Stimulated activated CD8-positive, alpha-beta memory T cell treated with anti-CD3 and anti-CD28 coated beads, Interleukin-12 subunit alpha, Interleukin-12 subunit beta, amount 100 ng/mL, for 24 hours (primary cell): ENCODE results near the gene RAB30.

Source experiments
- DNase-seq: peaks from one replicate; pipeline ENCODE4 v3.0.0-alpha.2; 2020; ENCODE audit errors: extremely low read depth

Gene RAB30

DNA sequence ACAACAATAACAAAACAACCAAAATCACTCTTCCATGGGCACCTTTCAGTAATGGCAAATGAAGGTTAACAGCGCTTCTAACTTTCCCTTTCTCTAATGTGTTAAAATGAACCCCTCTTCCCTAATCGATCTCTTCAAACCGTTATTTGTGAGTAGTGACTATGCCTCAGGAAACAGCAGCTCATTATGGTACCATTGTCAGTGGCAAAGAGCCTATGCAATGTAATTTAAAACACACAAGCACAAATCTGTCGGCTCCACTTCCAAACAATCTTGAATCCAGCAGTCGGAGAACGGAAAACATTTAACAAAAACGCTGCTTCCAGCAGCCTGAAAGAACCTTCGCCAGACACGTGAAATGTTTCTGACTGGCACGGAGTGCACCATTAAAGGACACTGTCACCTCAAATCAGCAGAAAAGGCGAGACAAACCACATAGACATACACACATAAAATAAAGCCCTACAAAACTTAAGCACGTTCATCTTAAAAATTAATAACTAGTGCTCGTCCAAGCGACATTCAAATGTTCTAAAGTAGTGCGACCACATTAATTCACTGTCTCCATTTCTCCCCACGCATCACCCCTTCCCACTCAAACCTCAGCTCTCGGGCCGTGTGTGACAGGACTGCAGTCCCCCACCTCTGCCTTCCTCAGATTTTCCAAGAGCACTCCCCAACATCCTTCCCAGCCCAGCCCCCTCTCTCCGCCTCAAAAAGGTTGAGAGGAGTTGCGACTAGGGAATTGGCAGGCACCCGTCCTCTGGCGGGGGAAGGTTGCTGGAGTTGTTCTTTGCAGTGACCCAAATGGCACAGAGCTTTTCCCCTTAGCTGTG is 748 bp downstream of the RAB30 start:
- DNase-seq, result no peak

DNA sequence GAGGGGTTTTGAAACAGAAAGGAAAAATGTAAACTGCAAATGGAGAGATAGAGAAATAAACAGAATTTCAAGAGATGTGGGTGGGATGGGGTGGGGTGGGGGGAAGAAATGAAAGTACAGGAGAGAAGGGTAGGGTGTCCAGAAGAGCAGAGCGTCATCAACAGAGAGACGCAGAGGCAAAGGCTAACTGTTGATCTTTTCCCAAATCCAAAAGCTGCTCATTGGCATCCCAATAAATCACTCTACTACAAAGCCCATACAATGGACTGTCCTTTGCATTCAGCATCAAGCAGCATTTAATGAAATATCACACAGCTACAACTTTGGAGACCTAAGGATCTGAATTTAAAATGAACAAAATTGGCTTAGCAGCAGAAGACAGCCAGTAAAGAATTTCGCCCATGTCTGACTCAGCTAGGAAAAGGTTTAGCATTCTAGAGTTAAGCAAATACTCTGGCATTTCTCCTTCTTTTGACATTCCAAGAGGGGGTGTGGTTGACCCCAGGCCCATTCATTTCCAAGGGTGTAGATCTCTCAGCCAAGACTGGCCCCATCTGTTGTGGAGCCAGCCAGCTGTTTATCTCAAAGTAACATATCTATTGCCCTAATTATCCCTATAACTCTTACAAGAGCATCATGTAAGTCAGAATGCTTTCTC is 1.5 kb downstream of the RAB30 start:
- DNase-seq, result no peak

DNA sequence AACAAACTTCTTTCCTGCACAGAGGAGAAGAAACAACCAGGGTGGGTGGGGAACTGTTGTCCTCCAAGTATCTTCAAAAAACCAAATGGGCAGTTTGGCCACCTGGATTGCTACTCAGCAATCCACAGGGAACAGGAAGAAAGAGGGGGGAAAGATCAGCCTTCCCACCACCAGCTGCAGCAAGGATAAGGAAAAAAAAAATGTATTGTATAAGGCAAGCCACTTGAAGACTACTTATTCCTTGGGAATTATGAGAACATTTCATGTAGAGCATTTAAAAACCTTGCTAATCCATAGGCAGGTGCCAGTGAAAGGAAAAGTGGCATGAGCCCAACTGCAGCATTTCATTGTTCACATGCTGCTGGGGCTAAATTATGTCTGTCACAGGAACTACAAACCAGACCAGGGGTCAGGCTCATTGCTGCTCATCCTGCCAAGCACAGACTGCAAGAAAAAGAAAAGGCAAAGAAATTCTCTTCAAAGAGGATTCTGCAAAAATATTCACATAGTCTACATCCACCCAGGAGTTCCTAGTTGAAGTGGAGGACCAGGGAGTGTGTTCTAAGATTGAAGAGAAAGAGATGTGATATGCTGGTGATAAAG is 2.2 kb downstream of the RAB30 start:
- DNase-seq, result no peak

DNA sequence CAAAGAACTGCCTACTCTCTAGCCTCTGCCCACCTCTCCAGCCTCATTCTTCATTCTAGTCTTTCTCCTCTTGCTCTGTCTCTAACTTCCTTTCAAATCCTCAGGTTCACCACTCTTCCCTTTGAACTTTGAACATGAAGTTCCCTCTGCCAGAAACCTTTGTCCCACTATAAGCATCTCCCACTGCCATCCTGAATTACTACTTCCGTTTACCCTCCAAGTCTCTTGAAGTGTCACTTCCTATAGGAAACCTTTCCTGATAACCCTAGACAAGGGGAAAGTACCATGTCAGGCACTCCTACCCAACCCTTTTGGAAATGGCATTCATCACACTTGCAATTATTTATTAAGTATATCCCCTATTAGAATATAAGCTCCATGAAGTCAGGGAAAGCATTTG is 3.1 kb downstream of the RAB30 start:
- DNase-seq, result no peak

DNA sequence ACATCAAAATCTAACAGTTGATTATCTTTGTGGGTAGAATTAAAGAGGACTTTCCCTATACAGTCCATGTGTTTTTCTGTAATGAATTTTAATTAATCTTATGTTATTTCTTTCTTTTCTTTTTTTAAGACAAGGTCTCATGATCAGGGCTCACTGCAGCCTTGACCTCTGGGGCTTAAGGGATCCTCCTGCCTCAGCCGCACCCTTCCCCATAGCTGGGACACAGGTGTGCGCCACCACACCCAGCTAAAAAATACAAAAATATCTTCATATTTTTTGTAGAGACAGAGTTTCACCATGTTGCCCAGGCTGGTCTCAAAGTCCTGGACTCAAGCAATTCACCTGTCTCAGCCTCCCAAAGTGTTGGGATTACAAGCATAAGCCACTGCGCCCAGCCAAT is 7.7 kb downstream of the RAB30 start:
- no peak for DNase-seq

DNA sequence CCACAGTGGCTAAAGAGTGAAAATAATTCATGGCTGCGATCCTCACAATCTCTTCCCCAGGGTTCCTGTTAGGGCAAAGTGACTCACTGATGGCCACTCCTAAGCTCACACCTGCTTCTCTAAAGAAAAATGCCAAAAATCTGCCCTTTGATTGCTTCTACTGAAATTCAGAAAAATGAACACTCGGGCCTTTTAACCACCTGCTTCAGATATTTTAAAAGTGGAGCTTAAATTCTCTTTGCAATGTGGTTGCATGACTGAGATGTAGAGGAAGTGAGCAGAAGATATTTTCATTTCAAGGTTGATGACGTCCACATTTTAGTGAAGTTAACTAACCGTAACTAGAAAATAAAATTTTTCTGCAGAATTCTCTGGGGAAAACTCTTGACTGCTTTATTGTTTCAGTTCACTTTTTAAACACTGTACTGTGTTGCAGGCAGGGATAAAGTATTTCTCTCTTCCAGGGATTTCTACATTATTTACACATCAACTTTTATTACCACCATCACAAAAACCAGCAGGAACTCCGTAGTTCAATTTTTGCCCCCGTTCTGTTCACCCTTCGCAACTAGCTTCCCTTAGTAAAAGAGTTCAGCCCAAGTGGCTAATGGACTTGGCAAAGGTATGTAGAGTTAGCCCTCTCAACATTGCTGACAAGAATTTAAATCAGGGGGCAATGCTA is 8.5 kb downstream of the RAB30 start:
- no peak for DNase-seq

DNA sequence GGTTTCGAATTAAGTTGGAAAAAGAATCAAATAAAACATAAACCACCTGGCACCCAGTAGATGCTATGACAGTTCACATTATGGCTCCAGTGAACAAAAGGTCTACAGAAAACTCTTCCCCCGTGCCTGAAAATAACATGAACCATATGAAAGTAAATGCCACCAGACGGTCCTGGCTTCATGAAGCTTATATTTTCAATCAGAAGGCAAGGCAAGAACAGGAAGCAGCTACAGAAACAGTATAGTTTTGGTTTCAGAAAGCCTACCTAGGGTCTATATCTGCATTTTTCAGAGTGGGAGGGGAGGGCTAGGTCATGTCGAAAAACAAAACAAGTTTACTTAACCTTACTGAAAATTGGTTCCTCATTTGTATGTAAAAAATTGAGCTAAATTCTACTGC is 9.8 kb downstream of the RAB30 start:
- no peak for DNase-seq

DNA sequence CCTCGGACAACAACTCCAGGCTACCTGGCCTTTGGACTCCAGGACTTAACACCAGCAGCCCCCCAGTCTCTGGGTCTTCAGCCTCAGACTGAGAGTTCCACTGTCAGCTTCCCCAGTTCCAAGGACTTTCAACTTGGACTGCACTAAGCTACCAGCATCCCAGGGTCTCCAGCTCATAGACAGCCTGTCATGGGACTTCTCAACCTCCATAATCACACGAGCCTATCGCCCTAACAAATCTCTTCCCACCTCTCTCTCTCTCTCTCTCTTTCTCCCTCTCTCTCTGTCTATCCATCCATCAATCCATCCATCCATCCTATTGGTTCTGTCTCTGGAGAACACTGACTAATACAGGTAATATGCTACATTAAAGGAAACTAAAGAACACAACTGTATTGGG is 10.7 kb downstream of the RAB30 start:
- no peak for DNase-seq

DNA sequence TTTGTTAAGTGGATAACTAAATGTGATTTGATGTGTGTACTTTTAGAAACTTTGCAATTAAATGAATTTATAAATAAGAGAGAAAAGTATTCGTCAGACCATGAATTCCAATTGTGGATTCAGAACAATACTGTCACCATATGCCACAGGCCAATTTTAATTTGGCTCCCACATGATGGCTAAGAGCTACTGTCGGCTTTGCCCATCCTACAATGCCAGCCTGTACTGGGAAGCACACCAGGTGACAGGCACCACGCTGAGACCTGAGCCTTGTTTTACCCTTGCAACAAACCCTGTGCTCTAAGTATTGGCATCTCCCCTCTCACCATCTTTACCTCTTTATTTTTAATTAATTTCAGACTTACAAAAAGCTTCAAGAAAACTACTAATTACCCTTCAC is 14.0 kb downstream of the RAB30 start:
- DNase-seq, result no peak

DNA sequence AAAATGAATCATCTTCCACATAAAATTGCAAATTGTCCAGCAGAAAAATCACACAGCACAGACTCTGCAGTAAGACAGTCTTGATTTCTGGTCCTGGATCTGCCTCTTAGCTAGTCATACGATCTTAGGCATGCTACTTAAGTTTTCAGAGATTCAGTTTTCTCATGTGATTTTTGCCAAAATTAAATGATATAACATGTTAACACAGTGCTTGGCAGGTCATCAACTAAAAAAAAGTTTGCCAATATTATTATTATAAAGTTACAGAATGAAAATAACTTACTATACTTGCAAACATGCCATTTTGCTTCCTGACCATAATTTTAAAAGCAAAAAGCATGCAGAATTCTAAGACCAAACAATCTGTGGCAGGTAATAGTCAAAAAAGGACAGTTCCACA is 15.1 kb downstream of the RAB30 start:
- DNase-seq, result no peak

DNA sequence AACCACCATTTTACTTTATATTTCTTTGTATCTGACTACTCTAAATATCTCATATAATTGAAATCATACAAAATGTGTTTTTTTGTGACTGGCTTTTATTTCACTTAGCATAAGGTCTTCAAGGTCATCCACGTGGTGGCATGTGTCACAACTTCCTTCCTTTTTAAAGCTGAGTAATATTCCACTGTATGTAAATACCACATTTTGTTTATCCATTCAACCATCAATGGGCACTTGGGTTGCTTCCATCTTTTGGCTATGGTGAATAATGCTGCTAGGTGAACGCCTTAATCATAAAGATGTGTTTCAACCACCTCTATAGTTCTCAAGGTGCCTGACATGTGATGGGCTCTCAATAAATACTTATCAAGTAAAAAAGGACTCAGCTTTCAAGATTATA is 15.5 kb downstream of the RAB30 start:
- no peak for DNase-seq

DNA sequence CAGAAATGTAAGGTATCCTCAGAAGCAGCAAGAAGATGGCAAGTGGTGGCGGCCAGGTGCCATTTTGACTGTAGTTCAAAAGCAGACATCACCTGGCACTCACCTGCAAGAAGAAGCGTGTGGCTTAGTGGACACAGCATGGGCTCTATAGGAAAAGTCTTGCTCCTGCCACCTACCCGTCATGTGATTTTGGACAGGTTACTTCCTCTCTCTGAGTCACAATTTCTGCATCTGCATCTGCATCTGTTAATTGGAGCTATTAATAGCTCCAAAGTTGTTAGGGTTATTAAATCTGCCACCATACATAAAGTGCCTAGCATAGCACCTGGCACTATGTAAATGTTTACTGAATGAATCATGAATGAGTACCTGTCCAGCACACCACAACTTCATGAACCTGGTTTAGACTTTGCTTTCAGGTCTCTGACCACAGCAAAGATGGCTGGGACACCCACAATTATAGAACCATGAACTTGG is 16.8 kb downstream of the RAB30 start:
- DNase-seq, result no peak

DNA sequence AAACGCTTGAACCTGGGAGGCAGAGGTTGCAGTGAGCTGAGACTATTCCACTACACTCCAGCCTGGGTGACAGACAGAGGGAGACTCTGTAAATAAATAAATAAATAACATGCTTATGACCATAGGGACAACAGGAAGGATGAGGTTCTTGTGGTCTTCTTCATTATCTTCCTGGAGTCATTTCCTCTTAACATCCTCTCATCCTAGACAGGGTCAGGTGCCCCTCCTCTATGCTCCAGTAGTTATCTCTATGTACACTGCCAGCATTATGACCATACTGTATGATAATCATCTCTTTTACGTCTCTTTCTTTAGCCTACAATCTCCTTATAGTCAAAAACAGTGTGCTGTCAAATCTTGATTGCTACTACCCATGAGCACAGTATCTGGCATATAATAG is 17.7 kb downstream of the RAB30 start:
- DNase-seq, result no peak

DNA sequence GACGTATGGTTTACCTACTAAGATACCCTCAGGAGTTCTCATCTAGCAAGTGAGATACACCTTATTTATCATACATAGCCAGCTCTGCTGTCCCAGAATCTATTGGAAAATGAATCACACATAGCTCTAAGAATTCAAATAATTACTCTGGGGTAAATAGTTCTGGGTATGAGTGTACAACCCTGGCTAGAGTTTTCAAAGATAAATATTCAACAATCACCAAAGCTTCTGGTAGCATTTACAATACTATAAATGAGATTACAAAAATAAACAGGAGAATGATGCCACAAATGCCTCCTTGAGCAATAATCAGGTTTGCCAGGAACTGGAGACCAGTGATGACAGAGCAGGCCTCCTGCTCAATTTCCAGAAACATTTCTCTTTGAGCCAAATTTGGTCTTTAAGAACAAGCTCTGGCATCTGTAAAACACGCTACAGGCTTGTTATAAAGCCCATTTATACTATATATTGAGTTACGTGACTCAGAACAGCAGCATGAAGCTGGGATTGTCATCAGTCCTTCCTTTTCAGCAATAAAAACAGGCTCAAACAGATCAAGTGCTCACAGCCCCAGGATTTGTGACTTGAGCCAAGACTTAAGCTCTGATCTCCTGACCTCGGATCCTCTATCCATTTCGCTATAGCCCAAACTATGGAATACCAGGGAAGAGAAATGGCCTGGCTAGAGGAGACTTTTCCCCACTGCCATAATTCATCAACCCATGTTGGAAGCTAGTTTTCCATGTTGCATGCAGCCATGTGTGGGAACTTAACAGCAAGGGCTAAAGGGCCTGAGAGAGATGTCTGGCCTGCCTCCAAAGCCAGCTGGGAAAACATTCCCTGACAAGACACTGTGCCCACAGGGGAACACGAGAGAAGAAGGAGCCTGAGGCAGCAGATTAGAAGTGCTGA is 19.7 kb downstream of the RAB30 start:
- no peak for DNase-seq

DNA sequence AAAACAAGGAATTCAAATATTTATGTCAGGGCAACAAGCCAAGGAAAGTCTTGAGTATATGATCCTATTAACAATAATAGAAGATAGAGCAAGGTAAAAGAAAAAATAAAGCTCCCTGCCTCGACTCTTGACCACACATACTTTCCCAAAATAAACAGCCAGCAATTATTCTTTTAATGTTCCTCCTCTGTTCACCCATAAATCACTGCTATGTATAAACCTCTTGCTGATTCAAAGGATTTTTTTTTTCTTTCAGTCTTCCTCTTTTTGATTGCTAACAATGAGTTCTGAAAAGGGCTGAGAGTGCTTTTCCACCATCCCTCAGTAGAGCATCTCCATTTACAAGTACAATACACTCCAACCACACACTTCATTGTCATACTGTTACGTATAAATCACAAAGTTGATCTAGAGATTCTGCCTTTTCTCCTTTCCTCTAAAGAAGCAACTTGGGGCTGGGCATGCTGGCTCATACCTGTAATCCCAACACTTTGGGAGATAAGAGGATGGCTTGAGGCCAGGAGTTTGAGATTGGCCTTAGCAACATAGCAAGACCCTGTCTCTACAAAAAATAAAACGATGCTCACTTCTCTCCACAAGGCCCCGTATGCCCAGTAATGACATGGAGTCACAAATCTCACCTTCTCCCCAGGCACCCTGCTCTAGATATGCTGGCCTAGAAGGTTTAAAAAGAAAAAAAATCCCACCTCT is 24.0 kb downstream of the RAB30 start:
- no peak for DNase-seq

DNA sequence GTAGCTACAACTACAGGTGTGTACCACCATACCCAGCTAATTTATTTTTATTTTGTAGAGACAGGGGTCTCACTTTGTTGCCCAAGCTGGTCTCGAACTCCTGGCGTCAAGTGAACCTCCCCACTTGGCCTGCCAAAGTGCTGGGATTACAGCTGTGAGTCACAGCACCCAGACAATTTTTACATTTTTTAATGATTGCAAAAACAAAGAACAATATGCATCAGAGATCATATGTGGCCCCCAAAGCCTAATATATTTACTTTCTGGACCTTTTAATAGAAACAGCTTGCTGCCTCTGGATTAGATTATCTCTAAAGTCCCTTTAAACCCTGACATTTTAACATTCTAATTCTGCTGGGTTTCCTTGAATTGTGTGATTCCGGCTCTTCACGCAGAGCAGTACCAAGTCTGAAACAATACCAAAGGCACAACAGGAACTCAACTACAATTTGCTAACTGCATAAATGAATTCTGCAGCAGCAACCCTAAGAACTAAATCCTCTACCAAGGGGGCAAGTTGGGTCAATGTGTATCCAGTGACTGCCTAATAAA is 25.0 kb downstream of the RAB30 start:
- DNase-seq, result no peak

DNA sequence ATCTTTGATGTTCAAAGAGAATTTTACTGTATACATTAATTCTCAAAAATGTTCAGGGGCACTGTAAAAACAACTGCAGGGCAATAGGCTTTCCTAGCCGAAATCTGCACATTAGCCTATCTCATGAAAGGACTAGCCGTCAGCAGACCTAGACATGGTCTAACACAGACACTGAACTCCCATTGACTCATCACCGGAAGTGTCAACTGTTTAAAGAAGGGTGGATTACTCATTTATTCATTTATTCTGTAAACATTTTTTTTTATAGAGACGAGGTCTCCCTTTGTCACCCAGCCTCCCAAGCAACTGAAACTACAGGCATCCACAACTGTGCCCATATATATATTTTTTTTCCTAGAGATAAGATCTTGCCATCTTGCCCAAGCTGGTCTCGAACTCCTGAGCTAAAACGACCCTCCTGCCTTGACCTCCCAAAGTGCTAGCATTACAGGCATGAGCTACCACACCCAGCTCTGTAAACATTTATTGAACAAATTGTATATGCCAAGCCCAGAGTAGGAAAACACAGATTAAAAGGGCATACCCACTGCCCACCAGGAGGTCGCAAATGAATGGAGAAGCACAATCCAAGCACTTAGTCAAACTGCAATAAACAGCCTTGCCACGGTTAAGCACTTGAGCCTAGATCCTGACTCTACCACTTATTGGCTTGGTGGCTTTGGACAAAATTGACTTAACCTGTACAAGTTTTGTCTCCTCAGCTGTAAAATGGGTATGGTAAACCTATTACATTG is 26.6 kb downstream of the RAB30 start:
- no peak for DNase-seq

DNA sequence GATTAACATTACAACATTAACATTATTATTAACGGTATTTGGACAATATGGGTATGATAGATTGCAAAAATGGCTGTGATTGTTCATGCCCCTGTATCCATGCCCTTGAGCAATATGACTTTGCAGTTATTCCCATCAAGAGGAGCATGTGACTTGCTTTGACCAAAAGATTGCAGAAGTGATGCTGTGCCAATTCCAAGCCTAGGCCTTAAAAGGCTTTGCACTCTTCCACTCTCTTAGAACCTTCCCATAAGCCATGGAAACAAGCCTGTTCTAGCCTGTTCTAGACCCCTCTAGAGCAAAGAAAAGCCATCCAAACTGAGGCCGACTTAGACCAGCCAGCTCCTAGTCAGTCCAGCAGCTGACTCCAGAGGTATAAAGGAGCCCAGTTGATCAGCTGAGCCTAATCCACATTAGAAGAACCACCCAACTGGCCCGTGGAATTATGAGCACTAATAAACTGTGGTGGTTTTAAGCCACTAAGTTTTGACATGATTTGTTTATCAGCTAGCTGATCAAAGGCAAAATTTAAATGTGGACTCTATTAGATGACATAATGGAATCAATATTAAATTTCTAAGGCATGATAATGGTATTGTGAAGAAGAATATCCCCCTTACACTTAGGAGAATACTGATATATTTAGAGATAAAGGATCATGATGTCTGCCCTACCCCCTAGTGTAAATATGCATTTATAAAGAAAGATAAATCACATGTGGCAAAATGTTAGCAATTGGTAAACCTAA is 28.6 kb downstream of the RAB30 start:
- no peak for DNase-seq

DNA sequence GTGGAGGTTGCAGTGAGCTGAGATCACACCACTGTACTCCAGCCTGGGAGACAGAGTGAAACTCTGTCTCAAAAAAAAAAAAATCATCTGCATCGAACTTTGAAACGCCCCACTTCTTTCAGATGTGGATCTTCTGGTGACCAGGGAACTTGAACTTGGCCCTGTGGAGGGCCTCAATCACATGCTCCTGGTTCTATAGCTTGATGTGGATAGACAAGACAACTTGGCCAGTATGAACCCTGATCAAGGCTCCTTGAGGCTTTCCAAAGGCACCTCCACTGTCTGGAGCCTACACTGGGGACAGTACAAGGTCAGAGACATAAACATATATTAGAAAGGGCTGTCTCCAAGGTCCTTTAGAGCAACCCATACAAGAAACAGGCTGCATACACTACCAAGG is 30.6 kb downstream of the RAB30 start:
- DNase-seq, result no peak
